GM12878 (cell line): ENCODE data around the gene BRINP2. TPM values are rescaled to one million over a fixed set of nuclear protein-coding genes. Genes with fewer than 3 reads are reported as not detected.

Experiments used
- ATAC-seq: fragments of 200-7000 bp; cut with Tn5 transposase; 3 replicates; pipeline ENCODE4 v1.9.1; 2020; ENCODE audit warnings: mild to moderate bottlenecking, moderate library complexity
- BruUV-seq: library from RNA; stranded (reverse); fragments of 400-500 nt; replicated peaks from 2 replicates; lab custom pipeline; 2021; lab: Mats Ljungman, UMichigan
- CTCF ChIA-PET: fragments of 300-600 bp; sonication (Branson Sonifier 250); formaldehyde crosslinking; extraction: SDS; loops from one replicate; lab custom pipeline; 2021; ENCODE audit warnings: inconsistent platforms; lab: Yijun Ruan, JAX
- POLR2A ChIA-PET: fragments of 350-600 bp; formaldehyde crosslinking; extraction: SDS; loops from one replicate; lab custom pipeline; 2021; ENCODE audit warnings: inconsistent platforms; lab: Charles Lee
- RAD21 ChIA-PET: fragments of 300-600 bp; sonication (Branson Sonifier 250); formaldehyde crosslinking; loops from one replicate; lab custom pipeline; 2023; ENCODE audit warnings: antibody characterized with exemption; ENCODE audit not compliant: unreplicated experiment; lab: Charles Lee
- SMC1A ChIA-PET: fragments of 300-600 bp; sonication (Branson Sonifier 250); formaldehyde crosslinking; loops from one replicate; lab custom pipeline; 2023; ENCODE audit not compliant: unreplicated experiment, uncharacterized antibody; lab: Charles Lee
- DNase-seq: peaks from one replicate; pipeline ENCODE4 v3.0.0-alpha.2; 2011; ENCODE audit warnings: low read depth, low spot score
- FAIRE-seq: peaks from 3 replicates; lab custom pipeline; 2011; peaks lifted over from hg19 to GRCh38; lab: Jason Lieb, UNC
- H2AFZ ChIP-seq: 2 replicates; pipeline ENCODE4 v1.6.0; 2011; ENCODE audit warnings: low read depth, low read length, control low read depth; ENCODE audit not compliant: control insufficient read depth
- H3K27ac ChIP-seq: 2 replicates; pipeline ENCODE4 v1.5.1; 2011; ENCODE audit warnings: control low read depth; ENCODE audit not compliant: control insufficient read depth, insufficient read depth
- H3K27me3 ChIP-seq, 2 experiments: replicated peaks in 1 of 2; 2 replicates each; pipeline versions ENCODE4 v1.6.0 to v1.6.1; 2011; ENCODE audit warnings: low read length in 1 of 2; ENCODE audit not compliant: control insufficient read depth in 2 of 2, insufficient read depth in 2 of 2
- H3K36me3 ChIP-seq, 2 experiments: 2 replicates each; pipeline ENCODE4 v1.5.1; 2011; ENCODE audit warnings: low read length in 1 of 2; ENCODE audit not compliant: control insufficient read depth in 2 of 2, insufficient read depth in 2 of 2
- H3K4me1 ChIP-seq: 2 replicates; pipeline ENCODE4 v1.6.1; 2011; ENCODE audit warnings: mild to moderate bottlenecking, low read length, moderate library complexity, mixed read lengths; ENCODE audit not compliant: control insufficient read depth, insufficient read depth
- H3K4me2 ChIP-seq: 2 replicates; pipeline ENCODE4 v1.6.0; 2011; ENCODE audit warnings: control low read depth; ENCODE audit not compliant: control insufficient read depth, insufficient read depth
- H3K4me3 ChIP-seq: fragments of 200-600 bp; sonication (generic); 2 replicates; pipeline ENCODE4 v1.5.1; 2016
- H3K79me2 ChIP-seq: 2 replicates; pipeline ENCODE4 v1.6.0; 2011; ENCODE audit warnings: low read length; ENCODE audit not compliant: control insufficient read depth, insufficient read depth
- H3K9ac ChIP-seq: 2 replicates; pipeline ENCODE4 v1.8.0; 2011; ENCODE audit warnings: low read length, control low read depth, mixed read lengths; ENCODE audit not compliant: control insufficient read depth, insufficient read depth
- H3K9me3 ChIP-seq: replicated peaks from 3 replicates; pipeline ENCODE4 v1.5.1; 2011; ENCODE audit warnings: mild to moderate bottlenecking, low read length; ENCODE audit not compliant: control insufficient read depth, insufficient read depth
- H4K20me1 ChIP-seq: 2 replicates; pipeline ENCODE4 v1.6.0; 2011; ENCODE audit not compliant: control insufficient read depth, insufficient read depth
- CREB1 ChIP-seq: IDR thresholded peaks from 2 replicates; pipeline ENCODE4 v1.6.1; 2012; ENCODE audit warnings: low read depth, mild to moderate bottlenecking, inconsistent platforms
- E4F1 ChIP-seq: fragments of 450-650 bp; IDR thresholded peaks from 2 replicates; pipeline ENCODE4 v1.6.1; 2018; ENCODE audit warnings: borderline replicate concordance, mild to moderate bottlenecking; ENCODE audit not compliant: partially characterized antibody
- IRF4 ChIP-seq: IDR thresholded peaks from 2 replicates; pipeline ENCODE4 v1.6.1; 2011; ENCODE audit warnings: low read depth, low read length
- NKRF ChIP-seq: fragments of 450-650 bp; conservative IDR thresholded peaks from 2 replicates; pipeline ENCODE4 v1.6.1; 2017; ENCODE audit warnings: mild to moderate bottlenecking, moderate library complexity
- WGBS: methylation state at CpG from one replicate; pipeline ENCODE4 v1.1.6; 2016; ENCODE audit warnings: low lambda C conversion rate; ENCODE audit not compliant: insufficient replicate concordance, insufficient coverage; ENCODE audit errors: missing lambda C conversion rate; 5-methylcytosine and 5-hydroxymethylcytosine counted together
- in situ Hi-C: fragments of 300-500 bp; cut with MboI; formaldehyde crosslinking; loops from 9 replicates; pipeline ENCODE4 v1.14.3; 2018; ENCODE audit warnings: mixed read lengths
- intact Hi-C: fragments of 100-400 bp; cut with micrococcal nuclease; formaldehyde crosslinking; loops from one replicate; pipeline ENCODE4 v1.14.2; 2022; ENCODE audit not compliant: unreplicated experiment
- polyA plus RNA-seq, 11 experiments: library from polyadenylated mRNA; depleted of rRNA in 4 of 11; unstranded in 6 of 11; stranded (reverse) in 5 of 11; fragments of >200 nt; fragmentation: Nextera tagmentation in 4 of 11; fragmentation: Illumina TruSeq in 1 of 11; extraction: Ambion mirVana in 4 of 11; extraction: Trizol in 1 of 11; gene quantifications; 1 replicate in 1 of 11; 2 replicates in 10 of 11; pipeline versions ENCODE4 v1.2.1 to v1.2.3, GENCODE V29; 2011 to 2016; ENCODE audit warnings: inconsistent platforms in 2 of 11, missing spikeins in 2 of 11, low read depth in 1 of 11
- total RNA-seq, 4 experiments: library from RNA; depleted of rRNA in 3 of 4; stranded (reverse); fragments of >200 nt in 3 of 4; fragmentation: Illumina TruSeq in 1 of 4; extraction: Trizol in 1 of 4; gene quantifications; 2 replicates each; pipeline versions ENCODE4 v1.2.1 to v1.2.3, GENCODE V29; 2013 to 2021
- TF ChIP-seq, protein P1 (sequence below): IDR thresholded peaks from 2 replicates; pipeline ENCODE4 v1.6.1; 2012; ENCODE audit warnings: low read length, inconsistent platforms

The BRINP2 gene
- total and polyA plus RNA-seq, 10 of the 15 experiments (the other 5 are each of a cell fraction or from before 2014, with no cell fraction given) = 0.03 TPM; not detected in 9

DNA sequence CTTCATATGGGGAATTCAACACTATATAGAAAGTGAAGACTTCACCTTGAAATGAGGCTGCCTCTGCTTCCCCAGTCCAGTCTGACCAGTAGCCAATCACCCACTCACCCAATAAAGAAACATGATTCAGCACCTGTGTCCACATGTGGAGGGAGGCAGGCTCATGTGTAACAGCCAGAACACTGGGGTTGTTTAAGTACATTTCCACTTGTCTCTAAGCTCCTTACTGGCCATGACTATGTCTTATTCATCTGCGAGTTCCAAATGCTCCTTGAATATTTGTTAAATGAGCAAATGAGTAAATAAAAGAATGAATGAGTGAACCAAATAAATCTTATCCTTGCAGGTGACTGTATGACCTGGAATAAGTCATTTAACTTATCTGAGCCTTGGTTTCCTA lies 100.1 kb downstream of the BRINP2 start:
- intact Hi-C loops = no loop called here
- H3K4me2 ChIP-seq = no peak overlapping the region
- no peak overlapping the region for H2AFZ ChIP-seq
- CTCF ChIA-PET = interaction anchor here (1.6 kb wide), 1 partner anchor 24 kb away, joined by 3 read pairs; no protein-coding TSS in a partner anchor
- no peaks in the 10 kb centered on the region for H3K79me2 ChIP-seq
- H3K9me3 ChIP-seq = no peaks in the 10 kb centered on the region
- no TSS peak for BruUV-seq
- no peak for TF ChIP-seq CREB1
- TF ChIP-seq NKRF = no peak
- TF ChIP-seq, protein P1, sequence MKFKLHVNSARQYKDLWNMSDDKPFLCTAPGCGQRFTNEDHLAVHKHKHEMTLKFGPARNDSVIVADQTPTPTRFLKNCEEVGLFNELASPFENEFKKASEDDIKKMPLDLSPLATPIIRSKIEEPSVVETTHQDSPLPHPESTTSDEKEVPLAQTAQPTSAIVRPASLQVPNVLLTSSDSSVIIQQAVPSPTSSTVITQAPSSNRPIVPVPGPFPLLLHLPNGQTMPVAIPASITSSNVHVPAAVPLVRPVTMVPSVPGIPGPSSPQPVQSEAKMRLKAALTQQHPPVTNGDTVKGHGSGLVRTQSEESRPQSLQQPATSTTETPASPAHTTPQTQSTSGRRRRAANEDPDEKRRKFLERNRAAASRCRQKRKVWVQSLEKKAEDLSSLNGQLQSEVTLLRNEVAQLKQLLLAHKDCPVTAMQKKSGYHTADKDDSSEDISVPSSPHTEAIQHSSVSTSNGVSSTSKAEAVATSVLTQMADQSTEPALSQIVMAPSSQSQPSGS = no peak
- no peak for TF ChIP-seq IRF4
- TF ChIP-seq E4F1 = no peak
- POLR2A ChIA-PET = no interaction called here
- no peak for DNase-seq
- H3K4me3 ChIP-seq = no peak overlapping the region
- no peak for FAIRE-seq
- RAD21 ChIA-PET = no interaction called here
- H3K9ac ChIP-seq = no peak overlapping the region
- SMC1A ChIA-PET = no interaction called here
- no peak for ATAC-seq
- no peaks in the 10 kb centered on the region; a peak in 1 of 4 replicates for H3K27me3 ChIP-seq
- H3K27ac ChIP-seq = no peak overlapping the region
- no peaks in the 10 kb centered on the region for H4K20me1 ChIP-seq
- no peaks in the 10 kb centered on the region for H3K4me1 ChIP-seq
- 0% methylated on average over 1 of the region's 1 CpG for WGBS
- no peaks in the 10 kb centered on the region for H3K36me3 ChIP-seq
- in situ Hi-C loops = no loop called here
